HPDE6-E6E7 (cell line): Measurements from ENCODE around the gene LMNTD1.

Experiments used
- DNase-seq: peaks from one replicate; pipeline ENCODE4 v3.0.0; 2011; ENCODE audit warnings: missing footprints; ENCODE audit errors: extremely low spot score

LMNTD1 gene

DNA sequence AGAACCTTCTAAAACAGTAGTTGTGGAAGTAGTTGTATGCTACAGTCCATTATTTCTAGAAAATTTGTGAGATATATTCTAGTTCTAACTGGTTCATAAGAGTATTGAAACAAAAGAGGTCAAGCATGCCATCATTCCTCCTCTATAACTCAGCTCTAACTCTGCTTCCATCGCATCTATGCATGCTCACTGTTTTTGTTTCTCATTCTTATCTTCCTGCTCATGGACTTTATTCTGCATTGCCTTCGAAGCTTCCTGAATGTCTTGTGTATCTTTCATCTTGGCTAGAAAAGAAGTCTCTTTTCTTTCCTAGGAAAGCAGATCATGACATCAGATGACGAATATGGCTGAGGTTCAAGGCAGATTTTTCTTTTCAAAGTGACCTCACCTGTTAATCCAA, 402 bp downstream of the LMNTD1 start:
- DNase-seq, result no peak

DNA sequence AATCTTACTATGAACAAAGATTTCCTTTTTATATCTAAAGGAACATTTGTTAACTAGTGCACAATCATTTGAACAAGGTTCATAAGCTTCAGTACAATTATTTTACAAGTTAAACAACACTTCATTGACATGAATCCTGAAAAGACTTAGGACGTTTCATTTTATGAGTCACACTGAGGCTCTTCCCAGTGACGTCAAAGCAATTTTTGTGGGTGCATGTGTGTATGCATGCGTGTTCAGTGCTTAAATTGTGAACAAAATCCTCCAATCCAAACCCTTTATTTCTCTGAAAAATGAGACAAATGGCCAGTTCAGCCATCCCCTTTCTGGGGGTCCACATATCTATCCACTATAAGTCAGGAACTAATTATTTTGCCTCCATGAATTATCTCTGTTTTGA, 2.9 kb downstream of the LMNTD1 start:
- DNase-seq, result no peak

DNA sequence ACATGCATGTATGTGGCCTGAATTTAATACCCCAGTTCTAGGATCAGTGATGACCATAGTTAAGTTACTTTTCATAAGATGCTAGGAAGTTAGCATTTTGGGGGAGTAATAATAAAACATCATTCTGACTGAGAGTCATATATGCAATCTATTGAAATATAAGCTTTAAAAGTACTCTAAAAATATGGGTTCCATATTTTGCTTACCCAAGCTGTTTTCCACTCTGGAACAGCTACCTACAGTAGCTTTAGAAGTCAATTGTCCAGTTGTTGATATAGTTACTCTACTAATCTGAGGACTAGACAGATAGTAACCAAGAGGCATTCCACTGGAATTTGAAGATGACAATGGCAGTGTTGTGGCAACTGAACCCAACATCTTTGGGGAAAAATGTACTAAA, 4.0 kb downstream of the LMNTD1 start:
- DNase-seq, result no peak

DNA sequence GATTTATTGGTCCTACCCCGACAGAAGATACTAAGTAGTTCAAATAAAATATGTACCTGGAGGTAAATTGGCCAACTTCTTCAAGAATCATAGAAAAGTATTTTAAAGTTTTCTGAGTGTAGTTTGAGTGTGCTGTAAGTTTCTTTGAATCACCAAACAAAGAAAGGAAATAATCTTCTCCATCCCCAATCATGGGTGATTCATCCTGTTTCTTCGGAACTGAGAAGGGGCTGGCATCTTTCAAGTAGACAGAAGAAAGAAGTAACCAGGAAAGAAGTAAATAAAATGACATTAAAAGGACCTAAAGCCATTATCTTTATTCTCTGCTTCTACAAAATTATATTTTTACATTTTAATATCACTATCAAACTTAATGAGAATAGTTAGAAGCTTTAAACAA, 6.8 kb downstream of the LMNTD1 start:
- DNase-seq, result no peak

DNA sequence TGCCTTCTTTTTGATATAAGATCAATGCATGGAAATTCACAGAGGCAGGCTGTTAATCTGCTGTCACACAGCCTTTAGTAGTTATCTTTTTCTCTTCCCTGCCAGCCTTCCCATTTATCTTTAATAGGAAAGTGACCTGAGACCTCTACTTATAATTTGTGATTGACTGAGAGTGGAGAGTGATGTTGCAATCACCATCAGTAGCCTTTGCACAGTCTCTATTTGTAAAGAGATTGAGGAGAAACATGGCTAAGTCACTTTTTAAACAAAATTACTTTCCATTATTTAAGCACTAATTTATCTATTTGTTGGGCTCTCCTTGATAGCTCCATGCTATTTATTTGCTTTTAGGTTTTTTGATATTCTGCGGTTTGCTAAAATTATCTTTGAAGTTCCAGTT, 19.9 kb downstream of the LMNTD1 start:
- DNase-seq, result no peak

DNA sequence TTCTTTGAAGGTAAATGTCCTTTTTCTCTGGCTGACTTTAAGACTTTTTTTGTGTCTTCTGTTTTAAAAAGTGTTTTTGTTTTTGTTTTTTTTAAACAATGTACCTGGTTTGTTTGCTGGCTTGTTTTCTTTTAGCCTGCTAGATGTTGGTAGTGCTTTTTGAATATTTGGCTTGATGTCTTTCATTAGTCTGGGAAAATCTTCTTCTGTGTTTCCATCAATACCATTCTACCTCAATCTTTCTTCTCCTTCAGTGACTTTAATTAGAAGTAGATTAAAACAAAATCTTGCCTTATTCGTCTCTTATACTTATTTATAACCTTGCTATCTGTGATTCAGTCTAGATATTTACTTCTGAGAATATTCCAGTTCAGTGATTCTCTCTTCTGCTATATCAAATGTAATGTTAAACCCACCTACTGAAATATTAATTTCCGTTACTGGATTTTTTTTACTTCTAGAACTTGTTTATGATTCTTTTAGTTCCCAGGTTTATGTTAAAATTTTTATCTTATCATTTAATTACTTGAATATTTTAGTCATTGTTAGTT, 21.5 kb downstream of the LMNTD1 start:
- DNase-seq, result no peak

DNA sequence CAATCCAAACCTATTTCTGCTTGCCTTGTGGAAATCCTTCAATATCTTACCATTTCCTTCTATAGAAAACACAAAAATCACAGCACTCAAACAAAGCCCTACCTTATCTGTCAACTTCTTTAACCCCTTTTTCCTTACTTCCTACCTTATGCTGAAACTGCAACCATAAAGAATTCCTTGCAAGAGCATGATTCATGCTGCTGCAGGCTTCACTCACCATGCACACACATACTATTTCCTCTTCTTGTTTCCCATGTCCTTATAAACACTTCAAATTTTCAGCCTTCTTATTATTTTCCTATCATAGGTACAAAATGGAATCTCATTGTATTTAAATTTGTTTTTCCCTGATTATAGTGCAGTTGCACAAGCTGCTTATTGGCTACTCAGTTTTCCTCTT, 23.3 kb downstream of the LMNTD1 start:
- peak; percentile 27 for DNase-seq

DNA sequence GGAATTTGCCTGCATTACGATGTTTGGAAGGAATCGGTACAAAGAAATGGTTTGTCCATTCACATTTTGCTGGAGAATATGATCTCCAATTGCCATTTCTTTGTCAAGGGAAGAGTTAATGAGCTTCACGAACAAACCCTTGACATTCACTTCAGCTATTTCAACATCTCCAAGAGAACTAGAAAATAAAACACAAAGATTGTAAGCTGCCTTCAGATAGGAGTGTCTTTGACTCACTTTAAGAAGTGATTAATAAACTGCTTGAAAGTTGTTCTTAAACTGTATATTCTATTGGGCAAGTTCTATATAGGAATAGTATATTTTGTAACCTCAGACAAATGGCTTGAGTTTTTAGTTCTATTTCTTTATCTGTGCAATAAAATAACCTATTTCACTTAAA, 26.3 kb downstream of the LMNTD1 start:
- DNase-seq, result no peak

DNA sequence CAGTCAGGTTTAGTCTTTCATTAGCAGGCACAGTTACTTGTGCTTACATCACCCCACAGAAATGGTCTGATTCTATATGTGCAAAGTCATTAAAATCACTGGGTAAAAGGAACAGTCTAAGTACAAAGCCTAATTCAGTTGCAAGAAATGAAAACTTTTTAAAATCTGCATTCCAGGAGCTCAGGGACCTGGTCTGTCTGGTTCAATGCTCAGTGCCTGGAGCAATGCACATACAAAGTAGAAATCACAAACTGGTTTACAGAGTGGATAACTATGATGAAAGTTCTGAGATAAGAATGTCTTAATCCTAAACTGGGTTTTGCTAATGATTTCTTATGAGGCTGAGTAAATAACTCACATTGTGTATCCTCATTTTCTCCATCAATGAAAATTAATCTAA, 28.7 kb downstream of the LMNTD1 start:
- DNase-seq, result no peak

DNA sequence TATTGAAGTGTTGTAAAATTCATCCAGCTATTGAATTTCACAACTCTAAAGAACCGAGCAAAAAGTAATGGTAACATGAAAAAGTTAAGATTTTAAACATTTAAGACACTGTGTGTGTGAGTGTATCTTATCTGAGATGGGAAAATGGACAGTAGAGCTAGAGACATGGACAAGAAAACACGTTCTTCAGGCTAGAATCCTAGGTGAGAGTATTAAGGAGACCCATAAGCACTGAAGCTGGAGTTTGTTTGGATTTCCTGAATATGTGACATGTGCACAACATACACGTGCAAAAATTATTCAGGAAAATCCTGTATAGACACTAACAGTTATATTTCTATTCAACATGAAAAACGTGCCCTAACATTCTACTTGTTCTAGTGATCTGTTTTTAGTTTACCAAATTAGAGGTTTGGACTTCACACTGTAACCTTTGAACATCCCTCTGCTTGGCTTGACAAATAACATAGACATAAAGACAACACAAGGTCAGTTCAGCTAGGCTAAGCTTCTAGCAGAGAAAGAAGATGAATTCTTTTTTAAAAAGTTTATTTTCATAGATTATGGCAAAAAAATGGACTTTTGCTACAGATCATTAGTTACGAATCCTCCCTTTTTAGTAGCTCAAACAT, 31.3 kb downstream of the LMNTD1 start:
- no peak for DNase-seq

DNA sequence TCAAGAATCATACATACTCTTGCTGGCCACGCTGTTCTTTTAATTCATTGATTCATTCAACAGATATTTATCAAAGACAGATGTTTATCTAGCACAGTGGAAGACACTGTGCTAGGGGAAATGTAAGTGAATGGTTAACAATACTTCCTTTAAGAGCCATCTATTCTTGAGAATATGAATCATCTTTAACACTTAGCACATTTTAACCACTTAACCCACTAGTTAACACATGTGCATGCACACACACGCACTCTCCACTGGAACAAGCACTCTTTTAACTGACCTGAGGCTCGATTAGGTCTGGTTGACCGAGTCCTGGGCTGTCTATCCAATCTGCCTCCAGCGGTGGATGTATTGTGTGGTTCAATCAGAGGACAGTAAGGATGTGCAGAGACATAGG, 34.6 kb downstream of the LMNTD1 start:
- DNase-seq, result peak; percentile 22

DNA sequence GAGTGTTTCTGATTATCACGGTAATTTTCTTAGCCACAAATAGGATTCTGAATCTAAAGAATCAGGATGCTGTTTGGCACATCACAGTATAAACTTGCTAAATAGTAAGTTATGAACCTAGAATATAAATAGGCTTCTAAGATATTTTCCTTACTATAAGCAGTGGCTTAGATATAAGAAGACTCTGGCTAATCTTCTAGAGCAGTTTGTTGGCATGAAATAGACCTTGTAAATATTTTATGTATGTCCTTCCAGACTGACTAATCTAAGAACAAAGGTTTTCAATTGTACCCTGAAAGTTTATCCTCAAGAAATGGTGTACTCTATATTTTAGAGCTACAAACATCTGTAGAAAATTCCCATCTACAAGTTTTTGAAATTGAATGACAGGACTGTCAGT, 48.3 kb downstream of the LMNTD1 start:
- no peak for DNase-seq

DNA sequence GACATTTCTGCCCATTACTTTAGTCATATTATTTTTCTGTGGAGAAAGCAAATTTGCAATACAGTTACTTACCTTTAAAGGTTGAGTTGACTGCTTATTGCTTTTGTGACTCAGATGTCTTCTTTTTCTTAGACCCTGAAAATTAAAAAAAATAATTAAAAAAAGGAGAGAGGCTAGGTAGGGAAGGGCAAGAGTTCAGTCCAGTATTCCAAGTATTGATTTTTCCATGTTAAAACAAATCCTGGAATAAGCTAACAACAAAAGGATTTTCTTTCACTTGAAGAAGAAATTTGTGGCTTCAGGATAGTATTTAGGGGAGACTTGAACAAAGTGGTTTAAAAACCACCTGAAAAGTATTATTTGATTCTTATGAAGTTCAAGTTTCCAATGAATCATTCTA, 49.4 kb downstream of the LMNTD1 start:
- no peak for DNase-seq

DNA sequence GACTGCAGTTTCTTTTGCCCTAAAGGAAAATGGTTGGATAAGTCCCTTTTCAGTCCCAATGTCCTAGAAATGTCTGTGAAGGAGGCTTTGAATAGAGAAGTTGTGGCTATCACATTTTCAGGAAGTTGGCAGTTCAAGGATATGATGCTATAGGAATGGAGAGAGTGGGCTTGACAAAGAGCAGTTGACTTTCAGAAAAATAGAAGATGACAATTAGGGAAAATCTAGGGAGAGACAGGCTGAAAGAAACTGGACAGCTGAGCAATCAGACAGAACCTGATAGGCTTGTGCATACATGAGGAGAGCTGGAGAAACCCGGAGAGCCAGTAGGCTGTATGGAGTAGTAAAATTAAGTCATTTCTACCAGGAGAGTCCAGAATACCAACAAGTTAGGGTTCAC, 50.5 kb downstream of the LMNTD1 start:
- DNase-seq, result no peak

DNA sequence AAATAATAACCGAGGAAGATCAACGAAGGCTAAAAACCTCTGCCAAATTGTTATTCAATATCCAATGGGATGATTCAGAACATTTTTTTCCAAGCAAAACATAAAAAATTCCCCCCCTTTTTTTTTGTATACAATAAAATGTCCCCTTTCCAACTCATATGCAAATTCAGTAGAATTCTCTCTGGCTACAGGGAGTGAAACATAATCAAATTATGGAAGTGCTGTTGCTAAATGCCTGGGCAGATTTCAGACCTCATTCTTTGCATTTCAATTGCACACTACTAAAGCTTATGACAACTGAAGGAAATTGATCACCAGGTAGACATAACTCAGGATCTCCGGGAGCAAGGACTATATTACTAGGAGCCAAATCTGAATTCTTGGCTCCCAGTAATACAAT, 51.0 kb downstream of the LMNTD1 start:
- DNase-seq, result no peak

DNA sequence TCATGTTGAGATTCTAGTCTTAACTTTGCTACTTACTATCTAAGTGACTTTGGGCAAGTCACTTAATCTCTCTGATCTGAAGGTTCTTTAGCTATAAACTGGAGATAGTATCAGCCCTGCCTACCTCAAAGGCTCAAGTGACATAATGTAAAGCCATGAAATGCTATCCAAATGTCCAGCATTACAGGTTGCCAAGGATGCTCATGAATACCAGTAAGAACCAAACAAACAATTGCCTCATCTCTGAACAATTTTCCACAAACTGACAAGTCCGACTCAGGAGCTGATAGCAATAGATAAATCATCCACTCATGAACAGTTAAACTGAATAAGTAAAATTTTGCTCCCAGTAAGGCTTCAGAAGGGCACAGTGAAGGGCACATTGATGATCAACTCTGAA, 51.5 kb downstream of the LMNTD1 start:
- DNase-seq, result no peak

DNA sequence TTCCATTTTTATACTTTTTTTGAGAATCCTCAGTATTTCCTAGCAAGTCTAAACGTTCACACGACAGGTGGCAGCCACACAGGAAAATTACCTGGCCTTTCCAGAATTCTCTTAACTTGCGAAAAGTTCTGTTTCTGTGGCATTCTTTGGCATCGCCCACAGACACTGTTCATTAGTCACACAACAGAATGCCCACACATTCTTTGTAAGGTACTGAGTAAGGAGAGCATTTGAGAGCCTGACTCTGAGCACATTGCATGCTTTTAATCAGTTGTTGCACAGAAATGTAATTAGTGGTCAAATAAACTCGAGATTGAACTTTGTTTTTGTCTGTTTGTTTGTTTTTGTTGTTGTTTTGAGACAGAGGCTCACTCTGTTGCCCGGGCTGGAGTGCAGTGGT, 52.4 kb downstream of the LMNTD1 start:
- no peak for DNase-seq

DNA sequence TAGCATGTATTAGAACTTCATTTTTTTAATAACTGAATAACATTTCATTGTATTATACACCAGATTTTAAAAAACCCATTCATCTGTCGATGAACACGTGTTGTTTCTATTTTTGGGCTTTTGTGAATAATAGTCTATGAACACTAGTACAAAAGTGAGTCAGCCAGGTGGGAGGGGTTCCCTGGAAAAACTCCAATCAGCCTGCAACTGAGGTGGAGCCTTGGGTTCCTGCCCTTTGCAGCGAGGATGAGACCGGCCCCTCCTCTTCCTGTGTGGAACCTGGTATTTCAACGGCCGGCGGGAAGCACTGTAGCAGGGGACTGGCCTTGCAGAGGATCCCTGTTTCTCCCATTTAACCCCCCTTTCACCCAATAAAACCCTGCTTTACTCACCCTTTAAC, 56.1 kb downstream of the LMNTD1 start:
- no peak for DNase-seq

DNA sequence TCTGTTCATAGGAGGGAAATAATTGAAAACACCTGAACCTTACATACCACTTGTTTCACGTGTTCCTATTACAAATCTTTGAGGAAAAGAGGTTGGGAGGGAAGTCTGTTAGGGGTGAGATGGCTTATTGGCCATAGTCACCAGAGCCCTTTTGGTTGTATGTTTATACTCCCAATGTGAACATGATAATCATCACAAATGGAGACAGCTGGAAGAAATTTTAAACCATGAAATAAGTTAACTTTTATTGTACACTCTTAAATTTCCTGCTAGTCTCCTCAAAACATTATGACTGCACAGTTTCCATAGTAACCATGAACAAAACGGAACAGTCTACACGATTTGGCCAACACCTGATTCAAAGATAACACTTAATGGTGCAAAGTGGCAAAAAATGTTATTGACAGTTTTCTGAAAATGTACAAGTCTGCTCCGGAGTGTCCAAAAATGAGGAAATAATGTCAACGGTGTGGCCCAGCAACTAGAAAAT, 56.9 kb downstream of the LMNTD1 start:
- DNase-seq, result no peak

DNA sequence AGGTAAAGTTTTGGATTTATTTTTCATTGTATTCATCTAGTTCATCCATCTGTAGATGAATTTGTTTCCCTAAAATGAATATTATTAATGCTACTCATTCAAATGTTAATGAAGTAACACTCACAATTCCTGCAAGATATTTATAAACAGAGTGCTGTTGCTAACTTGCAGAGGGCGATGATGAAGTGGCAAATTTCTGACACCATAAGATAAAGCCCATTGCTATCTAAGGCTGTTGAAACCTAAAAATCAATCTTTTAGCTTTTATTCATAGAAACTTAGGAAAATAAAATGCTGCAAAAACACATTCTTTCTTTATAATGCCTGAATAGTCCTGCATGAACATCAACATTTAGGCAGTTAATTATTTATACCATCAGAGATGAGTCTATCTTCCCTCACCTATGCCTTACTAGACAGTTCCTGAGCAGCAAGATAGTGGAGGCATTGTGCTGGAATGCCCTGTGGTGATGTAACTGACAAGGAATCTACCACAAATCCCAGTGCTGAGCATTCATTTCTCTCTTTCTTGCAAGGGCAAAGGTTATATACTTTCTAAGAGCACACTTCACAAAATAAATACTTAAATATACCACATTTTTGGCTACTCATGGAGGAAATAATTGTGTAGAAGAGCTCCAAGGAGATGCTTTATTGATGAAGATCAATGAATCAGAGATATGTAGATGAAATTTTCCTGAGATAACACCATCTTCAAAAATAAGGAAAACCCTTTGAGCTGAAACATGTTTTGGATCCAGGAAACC, 57.6 kb downstream of the LMNTD1 start:
- DNase-seq, result peak; percentile 40

DNA sequence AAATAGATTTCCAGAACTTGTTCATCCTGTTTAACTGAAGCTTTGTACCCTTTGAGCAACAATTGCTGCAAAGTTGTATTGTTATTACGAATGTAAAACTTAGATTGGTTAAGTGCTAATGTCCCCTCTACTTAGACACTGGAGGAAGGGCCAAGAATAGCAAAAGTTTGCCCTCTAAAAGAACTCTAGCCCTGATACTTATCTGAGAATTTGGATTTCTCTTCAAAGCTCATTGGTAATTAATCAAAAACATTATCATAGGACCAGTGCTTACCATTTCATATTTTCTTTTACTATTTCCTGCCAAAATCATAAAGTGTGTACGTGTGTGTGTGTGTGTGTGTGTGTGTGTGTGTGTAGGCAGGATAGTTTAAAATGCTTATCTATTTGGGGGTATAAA, 58.2 kb downstream of the LMNTD1 start:
- no peak for DNase-seq

DNA sequence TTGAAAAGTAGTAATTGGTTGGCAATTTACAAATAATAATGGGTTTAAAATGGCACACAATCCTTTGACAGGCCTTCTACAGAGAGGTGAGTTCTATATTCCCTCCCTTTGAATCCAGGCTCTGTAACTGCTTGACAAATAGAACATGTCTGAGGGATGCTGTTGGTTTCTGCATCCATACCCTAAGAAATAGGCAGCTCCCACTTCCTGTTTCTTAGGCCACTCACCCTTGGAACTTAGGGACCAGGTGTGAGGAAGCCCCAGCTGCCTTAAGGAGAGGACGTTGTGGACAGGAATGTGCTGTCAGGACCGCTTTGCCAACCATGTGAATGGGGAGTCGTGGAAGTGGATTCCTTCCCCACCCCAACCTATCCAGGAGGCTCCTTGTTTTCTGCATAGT, 59.4 kb downstream of the LMNTD1 start:
- no peak for DNase-seq
